Fibroblast of lung (primary cell): ENCODE data around the gene ARAP2.

Source experiments
- CTCF ChIP-seq, 2 donors: IDR thresholded peaks in 1 of 2; conservative IDR thresholded peaks in 1 of 2; 1 replicate in 1 of 2; 2 replicates in 1 of 2; pipeline ENCODE4 v1.5.1; 2011 to 2012; ENCODE audit warnings: low read length in 2 of 2, control low read depth in 1 of 2, inconsistent platforms in 1 of 2, low read depth in 1 of 2, mild to moderate bottlenecking in 1 of 2
- EZH2 ChIP-seq: IDR thresholded peaks from 2 replicates; pipeline ENCODE4 v1.5.1; 2012; ENCODE audit warnings: low read length, control low read depth, mild to moderate bottlenecking; ENCODE audit errors: missing control alignments

GRCh38 chr4:36177946-36178345 is 66.4 kb downstream of the ARAP2 start:
- no peak for TF ChIP-seq CTCF (conservative IDR thresholded peaks at IDR 0.05 in 1 of 2, IDR thresholded peaks at IDR 0.05 in 1 of 2; ENCODE audit: low read depth in 1 of 2, low read length in 2 of 2)
- TF ChIP-seq EZH2: no peak
